HepG2 (cell line): ENCODE measurements around the gene CKS1B. TPM values are rescaled to one million over a fixed set of nuclear protein-coding genes. Genes with fewer than 3 reads are reported as not detected.

Source experiments
- FUBP1 ChIP-seq: sonication (generic); formaldehyde crosslinking; IDR thresholded peaks from 2 replicates; pipeline ENCODE4 v1.5.1; 2020; ENCODE audit warnings: missing genetic modification reagents, mild to moderate bottlenecking, borderline replicate concordance
- GTF2F1 ChIP-seq: fragments of 150-350 bp; IDR thresholded peaks from 2 replicates; pipeline ENCODE4 v1.6.1; 2014; ENCODE audit warnings: low read length
- JARID2 ChIP-seq: sonication (generic); formaldehyde crosslinking; IDR thresholded peaks from 2 replicates; pipeline ENCODE4 v1.8.1; 2023; ENCODE audit warnings: missing genetic modification reagents, inconsistent platforms; ENCODE audit not compliant: insufficient replicate concordance
- U2AF1 ChIP-seq: fragments of 200-400 bp; formaldehyde crosslinking; optimal IDR thresholded peaks from 2 replicates; pipeline ENCODE3; 2017; ENCODE audit warnings: mild to moderate bottlenecking, low read depth, low read length
- ZBTB49 ChIP-seq: sonication (generic); formaldehyde crosslinking; IDR thresholded peaks from 2 replicates; pipeline ENCODE4 v1.4.0; 2020; ENCODE audit warnings: missing genetic modification reagents, borderline replicate concordance
- ZNF460 ChIP-seq: sonication (generic); formaldehyde crosslinking; IDR thresholded peaks from 2 replicates; pipeline ENCODE4 v1.5.1; 2020; ENCODE audit warnings: missing genetic modification reagents, mild to moderate bottlenecking, borderline replicate concordance
- ZNF652 ChIP-seq: IDR thresholded peaks from 2 replicates; pipeline ENCODE4 v1.6.1; 2016; ENCODE audit warnings: low read depth, borderline replicate concordance
- ZNF713 ChIP-seq: sonication (generic); formaldehyde crosslinking; IDR thresholded peaks from 2 replicates; pipeline ENCODE4 v1.4.0; 2020; ENCODE audit warnings: mild to moderate bottlenecking, missing genetic modification reagents
- ZNF724P ChIP-seq: sonication (generic); formaldehyde crosslinking; IDR thresholded peaks from 2 replicates; pipeline ENCODE4 v1.8.0; 2022; ENCODE audit warnings: missing genetic modification reagents, borderline replicate concordance
- ZSCAN9 ChIP-seq: IDR thresholded peaks from 2 replicates; pipeline ENCODE4 v1.6.1; 2016; ENCODE audit warnings: borderline replicate concordance
- polyA plus RNA-seq, 8 experiments: library from polyadenylated mRNA; depleted of rRNA in 3 of 8; stranded (reverse) in 7 of 8; unstranded in 1 of 8; fragments of >200 nt; fragmentation: Illumina TruSeq in 4 of 8; extraction: Trizol in 4 of 8; gene quantifications; 2 replicates each; pipeline versions ENCODE4 v1.2.1 to v1.2.3, GENCODE V29; 2011 to 2016; ENCODE audit warnings: low read depth in 4 of 8, missing spikeins in 1 of 8, mixed read lengths in 1 of 8; ENCODE audit not compliant: insufficient read depth in 1 of 8
- total RNA-seq, 5 experiments: library from RNA; depleted of rRNA; stranded (reverse); fragments of >200 nt; fragmentation: Illumina TruSeq; extraction: Trizol; gene quantifications; 2 replicates each; pipeline ENCODE4 v1.2.3, GENCODE V29; 2016; ENCODE audit warnings: low read depth in 1 of 5
- TF ChIP-seq, protein P1 (sequence below): sonication (generic); formaldehyde crosslinking; IDR thresholded peaks from 2 replicates; pipeline ENCODE4 v1.8.0; 2022; ENCODE audit warnings: missing genetic modification reagents, mild to moderate bottlenecking, borderline replicate concordance
- TF ChIP-seq, protein P2 (sequence below): sonication (generic); formaldehyde crosslinking; IDR thresholded peaks from 2 replicates; pipeline ENCODE4 v1.5.0; 2020; ENCODE audit warnings: mild to moderate bottlenecking, missing genetic modification reagents, borderline replicate concordance
- TF ChIP-seq, protein P3 (sequence below): sonication (generic); formaldehyde crosslinking; IDR thresholded peaks from 2 replicates; pipeline ENCODE4 v1.8.0; 2022; ENCODE audit warnings: missing genetic modification reagents, mild to moderate bottlenecking, inconsistent platforms, borderline replicate concordance

CKS1B gene
- total and polyA plus RNA-seq, 2 of the 13 experiments (the other 11 are each of a cell fraction or from before 2014, with no cell fraction given), result 217 to 222 TPM

DNA sequence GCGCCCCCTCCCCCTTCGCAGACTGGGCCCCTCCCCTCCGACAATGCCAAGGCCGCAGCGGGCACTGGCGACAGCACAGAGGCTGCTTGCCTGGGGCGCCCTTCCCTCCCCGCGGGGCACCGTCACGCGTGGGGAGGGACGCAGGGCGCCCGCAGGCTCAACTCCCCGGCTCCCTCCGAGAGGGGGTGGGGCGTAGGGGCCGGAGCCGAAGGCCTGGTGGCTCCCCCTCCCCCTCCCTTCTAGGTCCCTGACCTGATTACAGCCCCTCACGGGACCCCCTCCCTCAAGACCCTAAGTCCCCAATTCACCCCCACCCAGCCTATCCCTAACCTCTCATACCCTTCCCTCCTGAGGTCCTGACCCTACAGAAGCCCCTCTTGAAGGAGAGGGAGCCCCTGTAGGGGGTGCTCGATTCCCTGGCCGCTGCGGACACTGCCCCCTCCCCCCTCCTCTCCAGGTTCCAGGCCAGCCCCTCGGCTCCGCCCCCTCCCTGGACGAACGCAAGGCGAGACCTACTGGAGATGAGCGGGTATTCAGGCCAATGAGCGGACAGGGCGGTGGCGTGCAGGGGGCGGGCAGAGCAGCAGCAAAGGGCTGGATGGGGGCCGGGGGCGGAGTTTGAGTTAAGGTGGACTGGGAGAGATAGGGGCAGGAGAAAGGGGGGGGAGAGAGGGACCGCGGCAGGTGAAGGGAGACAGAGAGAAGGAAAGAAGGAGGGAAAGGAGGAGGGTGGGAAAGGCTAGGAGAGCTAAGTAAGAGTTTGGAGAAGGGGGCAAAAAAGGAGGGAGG is 27.4 kb downstream of the CKS1B start (continued):
- TF ChIP-seq, protein P1, sequence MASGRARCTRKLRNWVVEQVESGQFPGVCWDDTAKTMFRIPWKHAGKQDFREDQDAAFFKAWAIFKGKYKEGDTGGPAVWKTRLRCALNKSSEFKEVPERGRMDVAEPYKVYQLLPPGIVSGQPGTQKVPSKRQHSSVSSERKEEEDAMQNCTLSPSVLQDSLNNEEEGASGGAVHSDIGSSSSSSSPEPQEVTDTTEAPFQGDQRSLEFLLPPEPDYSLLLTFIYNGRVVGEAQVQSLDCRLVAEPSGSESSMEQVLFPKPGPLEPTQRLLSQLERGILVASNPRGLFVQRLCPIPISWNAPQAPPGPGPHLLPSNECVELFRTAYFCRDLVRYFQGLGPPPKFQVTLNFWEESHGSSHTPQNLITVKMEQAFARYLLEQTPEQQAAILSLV, result no peak
- TF ChIP-seq GTF2F1, result no peak
- no peak for TF ChIP-seq ZSCAN9 (CRISPR knock-in tag)
- TF ChIP-seq FUBP1 (CRISPR knock-in tag), result no peak
- no peak for TF ChIP-seq ZNF724P (CRISPR knock-in tag)
- TF ChIP-seq, protein P2, sequence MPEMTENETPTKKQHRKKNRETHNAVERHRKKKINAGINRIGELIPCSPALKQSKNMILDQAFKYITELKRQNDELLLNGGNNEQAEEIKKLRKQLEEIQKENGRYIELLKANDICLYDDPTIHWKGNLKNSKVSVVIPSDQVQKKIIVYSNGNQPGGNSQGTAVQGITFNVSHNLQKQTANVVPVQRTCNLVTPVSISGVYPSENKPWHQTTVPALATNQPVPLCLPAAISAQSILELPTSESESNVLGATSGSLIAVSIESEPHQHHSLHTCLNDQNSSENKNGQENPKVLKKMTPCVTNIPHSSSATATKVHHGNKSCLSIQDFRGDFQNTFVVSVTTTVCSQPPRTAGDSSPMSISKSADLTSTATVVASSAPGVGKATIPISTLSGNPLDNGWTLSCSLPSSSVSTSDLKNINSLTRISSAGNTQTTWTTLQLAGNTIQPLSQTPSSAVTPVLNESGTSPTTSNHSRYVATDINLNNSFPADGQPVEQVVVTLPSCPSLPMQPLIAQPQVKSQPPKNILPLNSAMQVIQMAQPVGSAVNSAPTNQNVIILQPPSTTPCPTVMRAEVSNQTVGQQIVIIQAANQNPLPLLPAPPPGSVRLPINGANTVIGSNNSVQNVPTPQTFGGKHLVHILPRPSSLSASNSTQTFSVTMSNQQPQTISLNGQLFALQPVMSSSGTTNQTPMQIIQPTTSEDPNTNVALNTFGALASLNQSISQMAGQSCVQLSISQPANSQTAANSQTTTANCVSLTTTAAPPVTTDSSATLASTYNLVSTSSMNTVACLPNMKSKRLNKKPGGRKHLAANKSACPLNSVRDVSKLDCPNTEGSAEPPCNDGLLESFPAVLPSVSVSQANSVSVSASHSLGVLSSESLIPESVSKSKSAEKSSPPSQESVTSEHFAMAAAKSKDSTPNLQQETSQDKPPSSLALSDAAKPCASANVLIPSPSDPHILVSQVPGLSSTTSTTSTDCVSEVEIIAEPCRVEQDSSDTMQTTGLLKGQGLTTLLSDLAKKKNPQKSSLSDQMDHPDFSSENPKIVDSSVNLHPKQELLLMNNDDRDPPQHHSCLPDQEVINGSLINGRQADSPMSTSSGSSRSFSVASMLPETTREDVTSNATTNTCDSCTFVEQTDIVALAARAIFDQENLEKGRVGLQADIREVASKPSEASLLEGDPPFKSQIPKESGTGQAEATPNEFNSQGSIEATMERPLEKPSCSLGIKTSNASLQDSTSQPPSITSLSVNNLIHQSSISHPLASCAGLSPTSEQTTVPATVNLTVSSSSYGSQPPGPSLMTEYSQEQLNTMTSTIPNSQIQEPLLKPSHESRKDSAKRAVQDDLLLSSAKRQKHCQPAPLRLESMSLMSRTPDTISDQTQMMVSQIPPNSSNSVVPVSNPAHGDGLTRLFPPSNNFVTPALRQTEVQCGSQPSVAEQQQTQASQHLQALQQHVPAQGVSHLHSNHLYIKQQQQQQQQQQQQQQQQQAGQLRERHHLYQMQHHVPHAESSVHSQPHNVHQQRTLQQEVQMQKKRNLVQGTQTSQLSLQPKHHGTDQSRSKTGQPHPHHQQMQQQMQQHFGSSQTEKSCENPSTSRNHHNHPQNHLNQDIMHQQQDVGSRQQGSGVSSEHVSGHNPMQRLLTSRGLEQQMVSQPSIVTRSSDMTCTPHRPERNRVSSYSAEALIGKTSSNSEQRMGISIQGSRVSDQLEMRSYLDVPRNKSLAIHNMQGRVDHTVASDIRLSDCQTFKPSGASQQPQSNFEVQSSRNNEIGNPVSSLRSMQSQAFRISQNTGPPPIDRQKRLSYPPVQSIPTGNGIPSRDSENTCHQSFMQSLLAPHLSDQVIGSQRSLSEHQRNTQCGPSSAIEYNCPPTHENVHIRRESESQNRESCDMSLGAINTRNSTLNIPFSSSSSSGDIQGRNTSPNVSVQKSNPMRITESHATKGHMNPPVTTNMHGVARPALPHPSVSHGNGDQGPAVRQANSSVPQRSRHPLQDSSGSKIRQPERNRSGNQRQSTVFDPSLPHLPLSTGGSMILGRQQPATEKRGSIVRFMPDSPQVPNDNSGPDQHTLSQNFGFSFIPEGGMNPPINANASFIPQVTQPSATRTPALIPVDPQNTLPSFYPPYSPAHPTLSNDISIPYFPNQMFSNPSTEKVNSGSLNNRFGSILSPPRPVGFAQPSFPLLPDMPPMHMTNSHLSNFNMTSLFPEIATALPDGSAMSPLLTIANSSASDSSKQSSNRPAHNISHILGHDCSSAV (CRISPR knock-in tag), result no peak
- no peak for TF ChIP-seq JARID2 (CRISPR knock-in tag)
- TF ChIP-seq, protein P3, sequence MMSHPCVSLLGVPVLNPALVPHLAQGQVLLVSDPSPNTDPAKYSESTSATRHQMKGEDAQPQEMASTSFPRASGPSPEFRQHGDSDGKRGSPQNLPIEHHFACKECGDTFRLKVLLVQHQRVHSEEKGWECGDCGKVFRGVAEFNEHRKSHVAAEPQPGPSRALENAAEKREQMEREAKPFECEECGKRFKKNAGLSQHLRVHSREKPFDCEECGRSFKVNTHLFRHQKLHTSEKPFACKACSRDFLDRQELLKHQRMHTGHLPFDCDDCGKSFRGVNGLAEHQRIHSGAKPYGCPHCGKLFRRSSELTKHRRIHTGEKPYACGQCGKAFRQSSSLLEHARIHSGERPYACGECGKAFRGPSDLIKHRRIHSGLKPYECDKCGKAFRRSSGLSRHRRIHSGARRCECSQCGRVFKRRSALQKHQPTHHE (CRISPR knock-in tag), result no peak
- TF ChIP-seq U2AF1, result no peak
- TF ChIP-seq ZNF713 (CRISPR knock-in tag), result no peak
- no peak for TF ChIP-seq ZBTB49 (CRISPR knock-in tag)
- no peak for TF ChIP-seq ZNF652 (CRISPR knock-in tag)
- no peak for TF ChIP-seq ZNF460 (CRISPR knock-in tag)
